Measurements from ENCODE around the gene C5orf58.

C5orf58 gene

GRCh38 chr5:170220191-170220590 lies 12.6 kb upstream of the C5orf58 start:
- TF ChIP-seq CTCF (IDR thresholded peaks at IDR 0.05; ENCODE audit: insufficient read depth, low read depth, low read length, missing control alignments): no peak
- no peak for DNase-seq (ENCODE audit: low read depth)
- no peak overlapping the region for H3K4me3 ChIP-seq (ENCODE audit: low read depth, low read length)

- no peak overlapping the region for H3K4me3 ChIP-seq (ENCODE audit: low read depth, low read length)
- TF ChIP-seq CTCF (IDR thresholded peaks at IDR 0.05; ENCODE audit: insufficient read depth, low read depth, low read length, missing control alignments): no peak
- no peak for DNase-seq (ENCODE audit: low read depth)
Measured at GRCh38 chr5:170221327-170221741, 11.5 kb upstream of the C5orf58 start.

GRCh38 chr5:170223360-170223759 lies 9.4 kb upstream of the C5orf58 start:
- no peak for DNase-seq (ENCODE audit: low read depth)
- TF ChIP-seq CTCF (IDR thresholded peaks at IDR 0.05; ENCODE audit: insufficient read depth, low read depth, low read length, missing control alignments): no peak
- no peak overlapping the region for H3K4me3 ChIP-seq (ENCODE audit: low read depth, low read length)

GRCh38 chr5:170223906-170224305 lies 8.9 kb upstream of the C5orf58 start:
- peak; percentile 22 for DNase-seq (ENCODE audit: low read depth)
- H3K4me3 ChIP-seq (ENCODE audit: low read depth, low read length): no peak overlapping the region
- no peak for TF ChIP-seq CTCF (IDR thresholded peaks at IDR 0.05; ENCODE audit: insufficient read depth, low read depth, low read length, missing control alignments)

GRCh38 chr5:170225326-170226128 lies 7.3 kb upstream of the C5orf58 start:
- TF ChIP-seq CTCF (IDR thresholded peaks at IDR 0.05; ENCODE audit: insufficient read depth, low read depth, low read length, missing control alignments): peak; percentile 70
- H3K4me3 ChIP-seq (ENCODE audit: low read depth, low read length): no peak overlapping the region
- DNase-seq (ENCODE audit: low read depth): peak; percentile 74

GRCh38 chr5:170226129-170226615 lies 6.6 kb upstream of the C5orf58 start:
- no peak for DNase-seq (ENCODE audit: low read depth)
- no peak overlapping the region for H3K4me3 ChIP-seq (ENCODE audit: low read depth, low read length)
- TF ChIP-seq CTCF (IDR thresholded peaks at IDR 0.05; ENCODE audit: insufficient read depth, low read depth, low read length, missing control alignments): no peak

- DNase-seq (ENCODE audit: low read depth): no peak
Measured at GRCh38 chr5:170226661-170227060, 6.1 kb upstream of the C5orf58 start.

More at GRCh38 chr5:170226661-170227060, 6.1 kb upstream of the C5orf58 start:
- TF ChIP-seq CTCF (IDR thresholded peaks at IDR 0.05; ENCODE audit: insufficient read depth, low read depth, low read length, missing control alignments): no peak
- no peak overlapping the region for H3K4me3 ChIP-seq (ENCODE audit: low read depth, low read length)
